Measurements from ENCODE around the gene ADGRL2. TPM values are rescaled to one million over a fixed set of nuclear protein-coding genes. Genes with fewer than 3 reads are reported as not detected.

ADGRL2 gene
- total and polyA plus RNA-seq, 11 donors: 16.9 to 82.8 (median 54.3) TPM

DNA sequence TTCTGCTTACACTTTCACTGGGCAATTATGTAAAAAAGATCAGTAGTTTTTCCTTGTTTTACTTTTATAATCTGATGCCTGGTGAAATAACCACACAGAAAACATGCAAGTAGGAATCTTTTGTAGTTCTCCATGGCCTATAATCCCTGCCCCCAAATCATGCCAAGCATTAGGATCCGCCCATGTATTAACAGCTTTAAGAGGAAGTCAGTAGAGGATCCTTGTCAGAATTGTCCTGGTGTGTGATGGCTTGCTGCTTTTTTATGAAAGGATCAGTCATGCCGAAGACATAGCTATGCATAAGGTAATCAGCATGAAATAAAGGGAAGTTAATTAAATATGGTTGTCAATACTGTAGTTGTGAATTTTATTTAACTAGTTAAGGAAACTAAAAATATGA, 20.0 kb downstream of the ADGRL2 start:
- H3K4me3 ChIP-seq: no peak overlapping the region
- H3K27me3 ChIP-seq: no peaks in the 10 kb centered on the region
- H3K36me3 ChIP-seq: no peaks in the 10 kb centered on the region
- DNase-seq: no peak
- intact Hi-C loops (cut with DNase I): loop anchor here in 1 of 10 donors (10.0 kb wide), 1 partner anchor 134 kb away; no protein-coding TSS in a partner anchor
- no peak for ATAC-seq
- peaks cover 0 to 16% (median 4%) of the 10 kb centered on the region in 12 donors for H3K4me1 ChIP-seq
- H3K27ac ChIP-seq: no peak overlapping the region
- WGBS, 4 donors: 80 to 85% (median 83%) methylated on average over 2 of the region's 2 CpGs
- TF ChIP-seq, protein P1, sequence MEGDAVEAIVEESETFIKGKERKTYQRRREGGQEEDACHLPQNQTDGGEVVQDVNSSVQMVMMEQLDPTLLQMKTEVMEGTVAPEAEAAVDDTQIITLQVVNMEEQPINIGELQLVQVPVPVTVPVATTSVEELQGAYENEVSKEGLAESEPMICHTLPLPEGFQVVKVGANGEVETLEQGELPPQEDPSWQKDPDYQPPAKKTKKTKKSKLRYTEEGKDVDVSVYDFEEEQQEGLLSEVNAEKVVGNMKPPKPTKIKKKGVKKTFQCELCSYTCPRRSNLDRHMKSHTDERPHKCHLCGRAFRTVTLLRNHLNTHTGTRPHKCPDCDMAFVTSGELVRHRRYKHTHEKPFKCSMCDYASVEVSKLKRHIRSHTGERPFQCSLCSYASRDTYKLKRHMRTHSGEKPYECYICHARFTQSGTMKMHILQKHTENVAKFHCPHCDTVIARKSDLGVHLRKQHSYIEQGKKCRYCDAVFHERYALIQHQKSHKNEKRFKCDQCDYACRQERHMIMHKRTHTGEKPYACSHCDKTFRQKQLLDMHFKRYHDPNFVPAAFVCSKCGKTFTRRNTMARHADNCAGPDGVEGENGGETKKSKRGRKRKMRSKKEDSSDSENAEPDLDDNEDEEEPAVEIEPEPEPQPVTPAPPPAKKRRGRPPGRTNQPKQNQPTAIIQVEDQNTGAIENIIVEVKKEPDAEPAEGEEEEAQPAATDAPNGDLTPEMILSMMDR (IDR thresholded peaks at IDR 0.05): no peak
- TF ChIP-seq POLR2A (IDR thresholded peaks at IDR 0.05): no peak
- H3K9me3 ChIP-seq: no peaks in the 10 kb centered on the region

DNA sequence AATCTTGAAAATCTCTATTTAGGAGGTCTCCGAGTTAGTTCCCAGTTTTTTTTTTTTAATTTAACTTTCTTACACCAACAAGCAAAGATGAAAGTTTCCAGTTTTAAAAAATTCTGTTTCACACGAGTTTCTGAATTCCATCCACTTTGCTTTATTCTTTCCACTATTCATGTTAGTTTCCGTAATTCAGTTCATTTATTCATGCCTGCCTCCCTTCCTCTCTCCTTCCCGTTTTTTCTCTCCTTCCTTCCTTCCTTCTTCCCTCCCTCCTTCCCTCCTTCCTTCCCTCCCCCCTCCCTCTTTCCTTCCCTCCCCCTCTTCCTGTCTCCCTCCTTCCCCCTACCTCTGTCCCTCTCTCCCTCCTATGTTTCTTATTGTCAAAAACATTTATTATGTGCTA, 22.3 kb downstream of the ADGRL2 start:
- Histone ChIP-seq H3K9me3 (no peaks in the 10 kb centered on the region), H3K27ac (no peak overlapping the region), H3K27me3 (no peaks in the 10 kb centered on the region), H3K4me3 (no peak overlapping the region), H3K36me3 (no peaks in the 10 kb centered on the region), H3K4me1 (peaks cover 0 to 14% (median 0%) of the 10 kb centered on the region in 12 donors)
- no peak for ATAC-seq
- intact Hi-C loops (cut with DNase I): loop anchor here in 1 of 10 donors (10.0 kb wide), 1 partner anchor 132 kb away; no protein-coding TSS in a partner anchor
- TF ChIP-seq, protein P1 (IDR thresholded peaks at IDR 0.05): no peak
- TF ChIP-seq POLR2A (IDR thresholded peaks at IDR 0.05): no peak
- WGBS, 4 donors: 78 to 86% (median 84%) methylated on average over 4 of the region's 4 CpGs
- DNase-seq: no peak

DNA sequence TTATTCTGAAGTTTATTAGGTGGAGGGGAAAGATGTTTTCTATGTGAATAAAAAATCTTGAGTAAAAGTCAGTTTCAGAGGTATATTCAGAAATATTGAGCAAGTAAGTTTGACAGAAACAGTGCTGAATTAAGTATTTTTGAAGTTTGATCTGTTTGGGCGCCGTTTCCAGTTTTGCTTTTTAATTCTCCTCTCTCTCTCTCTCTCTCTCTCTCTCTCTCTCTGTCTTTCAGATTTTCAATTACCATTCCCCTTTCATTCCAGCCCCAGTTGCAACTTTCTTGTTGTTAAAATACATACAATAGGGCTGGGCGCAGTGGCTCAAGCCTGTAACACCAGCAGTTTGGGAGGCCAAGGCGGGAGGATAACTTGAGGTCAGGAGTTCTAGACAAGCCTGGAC, 24.0 kb downstream of the ADGRL2 start:
- Histone ChIP-seq H3K4me1 (peaks cover 0 to 13% (median 0%) of the 10 kb centered on the region in 12 donors), H3K27me3 (no peaks in the 10 kb centered on the region), H3K4me3 (no peak overlapping the region), H3K9me3 (no peaks in the 10 kb centered on the region), H3K27ac (no peak overlapping the region), H3K36me3 (no peaks in the 10 kb centered on the region)
- DNase-seq: no peak
- 71 to 73% (median 71%) methylated on average over 4 of the region's 4 CpGs for WGBS, 4 donors
- TF ChIP-seq, protein P1 (IDR thresholded peaks at IDR 0.05): no peak
- no peak for TF ChIP-seq POLR2A (IDR thresholded peaks at IDR 0.05)
- no peak for ATAC-seq
- intact Hi-C loops (cut with DNase I): loop anchor here in 1 of 10 donors (10.0 kb wide), 1 partner anchor 130 kb away; no protein-coding TSS in a partner anchor

DNA sequence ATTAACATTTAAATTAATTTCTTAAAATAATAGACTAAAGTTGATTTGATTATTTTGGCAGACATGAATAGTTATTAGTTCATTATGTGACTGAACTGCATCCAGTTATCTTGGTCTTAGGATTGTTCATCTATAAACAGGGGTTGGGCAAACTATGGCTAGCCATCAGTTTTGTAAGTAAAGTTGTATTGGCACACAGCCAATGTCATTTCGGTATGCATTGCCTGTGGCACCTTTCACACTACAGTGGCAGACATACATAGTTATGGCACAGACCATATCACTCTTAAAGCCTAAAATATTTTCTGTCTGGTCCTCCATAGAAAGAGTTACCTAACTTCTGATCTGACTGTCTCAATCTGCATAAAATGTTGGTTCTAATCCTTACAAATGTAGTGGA, 27.2 kb downstream of the ADGRL2 start:
- H3K4me1 ChIP-seq: peaks cover 0 to 22% (median 9%) of the 10 kb centered on the region in 12 donors
- H3K36me3 ChIP-seq: no peaks in the 10 kb centered on the region
- DNase-seq (no peak), ATAC-seq (no peak)
- WGBS, 4 donors: 31 to 60% (median 42%) methylated on average over 1 of the region's 1 CpG
- no peak overlapping the region for H3K4me3 ChIP-seq
- no peaks in the 10 kb centered on the region for H3K27me3 ChIP-seq
- H3K9me3 ChIP-seq: no peaks in the 10 kb centered on the region
- intact Hi-C loops (cut with DNase I): loop anchor here in 1 of 10 donors (10.0 kb wide), 1 partner anchor 127 kb away; no protein-coding TSS in a partner anchor
- TF ChIP-seq, protein P1 (IDR thresholded peaks at IDR 0.05): no peak
- no peak for TF ChIP-seq POLR2A (IDR thresholded peaks at IDR 0.05)
- no peak overlapping the region for H3K27ac ChIP-seq
